SU-DHL-6 (cell line): Measurements from ENCODE around the gene RASGRF1.

Source experiments
- EZH2phosphoT487 ChIP-seq: fragments of 200-600 bp; sonication (generic), shearing (Covaris generic); conservative IDR thresholded peaks from 2 replicates; pipeline ENCODE4 v1.6.1; 2018; ENCODE audit warnings: mild to moderate bottlenecking, antibody characterized with exemption, low read length, moderate library complexity, mixed read lengths
- TF ChIP-seq, protein P1 (sequence below): fragments of 200-600 bp; sonication (generic); IDR thresholded peaks from one replicate; pipeline ENCODE4 v1.5.1; 2017; ENCODE audit warnings: antibody characterized with exemption, mild to moderate bottlenecking, low read length, moderate library complexity; ENCODE audit not compliant: insufficient read depth, poor library complexity, severe bottlenecking

DNA sequence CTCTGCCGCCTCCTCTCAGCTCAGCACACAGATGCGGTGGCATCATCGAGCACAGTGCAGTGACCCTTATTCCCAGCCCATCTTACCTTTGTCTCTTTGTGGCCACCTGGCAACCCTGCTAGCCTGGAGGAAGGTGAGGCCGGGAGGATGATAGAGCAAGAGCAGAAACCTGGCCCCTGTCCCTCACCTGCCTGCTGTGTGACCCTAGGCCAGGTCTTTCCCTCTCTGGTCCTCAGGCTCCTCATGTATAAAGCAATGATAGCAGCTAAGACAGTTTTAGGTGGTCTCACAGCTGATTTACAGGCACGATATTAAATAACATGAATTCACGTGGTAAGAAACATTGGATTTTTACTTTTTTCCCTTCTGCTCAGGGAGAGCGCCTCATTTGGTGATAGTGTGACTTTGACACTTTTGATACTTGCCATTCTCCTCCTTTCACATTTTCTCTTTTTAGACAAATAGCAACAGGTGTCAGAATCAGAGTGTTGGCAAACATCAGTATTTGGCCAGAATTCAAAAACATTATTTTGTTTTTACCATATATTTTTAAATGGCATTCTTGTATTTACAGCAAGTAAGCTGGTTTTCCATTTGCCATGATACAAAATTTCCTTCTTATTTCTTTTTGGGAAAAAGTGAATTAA is 116.2 kb downstream of the RASGRF1 start:
- TF ChIP-seq, protein P1, sequence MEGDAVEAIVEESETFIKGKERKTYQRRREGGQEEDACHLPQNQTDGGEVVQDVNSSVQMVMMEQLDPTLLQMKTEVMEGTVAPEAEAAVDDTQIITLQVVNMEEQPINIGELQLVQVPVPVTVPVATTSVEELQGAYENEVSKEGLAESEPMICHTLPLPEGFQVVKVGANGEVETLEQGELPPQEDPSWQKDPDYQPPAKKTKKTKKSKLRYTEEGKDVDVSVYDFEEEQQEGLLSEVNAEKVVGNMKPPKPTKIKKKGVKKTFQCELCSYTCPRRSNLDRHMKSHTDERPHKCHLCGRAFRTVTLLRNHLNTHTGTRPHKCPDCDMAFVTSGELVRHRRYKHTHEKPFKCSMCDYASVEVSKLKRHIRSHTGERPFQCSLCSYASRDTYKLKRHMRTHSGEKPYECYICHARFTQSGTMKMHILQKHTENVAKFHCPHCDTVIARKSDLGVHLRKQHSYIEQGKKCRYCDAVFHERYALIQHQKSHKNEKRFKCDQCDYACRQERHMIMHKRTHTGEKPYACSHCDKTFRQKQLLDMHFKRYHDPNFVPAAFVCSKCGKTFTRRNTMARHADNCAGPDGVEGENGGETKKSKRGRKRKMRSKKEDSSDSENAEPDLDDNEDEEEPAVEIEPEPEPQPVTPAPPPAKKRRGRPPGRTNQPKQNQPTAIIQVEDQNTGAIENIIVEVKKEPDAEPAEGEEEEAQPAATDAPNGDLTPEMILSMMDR, result no peak
- no peak for TF ChIP-seq EZH2phosphoT487
